GM23338 (cell line): Measurements from ENCODE around the gene SLC4A5. TPM values are rescaled to one million over a fixed set of nuclear protein-coding genes. Genes with fewer than 3 reads are reported as not detected.

Experiments used
- ATAC-seq: fragments of 200-7000 bp; cut with Tn5 transposase; 3 replicates; pipeline ENCODE4 v1.9.1; 2020
- DNase-seq: peaks from one replicate; pipeline ENCODE4 v3.0.0-alpha.2; 2015; ENCODE audit warnings: low spot score
- H2AFZ ChIP-seq: fragments of 200-600 bp; sonication (generic); 2 replicates; pipeline ENCODE4 v1.8.0; 2016; ENCODE audit warnings: antibody characterized with exemption, mild to moderate bottlenecking, moderate library complexity
- H3F3A ChIP-seq: fragments of 200-600 bp; sonication (generic); replicated peaks from 2 replicates; pipeline ENCODE4 v1.8.0; 2017; ENCODE audit warnings: antibody characterized with exemption, mixed run types, low read depth
- H3K27ac ChIP-seq: fragments of 200-600 bp; sonication (generic); 2 replicates; pipeline ENCODE4 v1.6.1; 2016; ENCODE audit warnings: low read depth
- H3K27me3 ChIP-seq: fragments of 200-600 bp; sonication (generic); 2 replicates; pipeline ENCODE4 v1.8.0; 2016; ENCODE audit warnings: mild to moderate bottlenecking, mixed run types, moderate library complexity; ENCODE audit not compliant: insufficient read depth
- H3K36me3 ChIP-seq: fragments of 200-600 bp; sonication (generic); 2 replicates; pipeline ENCODE4 v1.8.0; 2016; ENCODE audit warnings: mild to moderate bottlenecking; ENCODE audit not compliant: insufficient read depth
- H3K4me1 ChIP-seq: fragments of 200-600 bp; sonication (generic); 2 replicates; pipeline ENCODE4 v1.8.0; 2016; ENCODE audit warnings: mild to moderate bottlenecking, moderate library complexity; ENCODE audit not compliant: insufficient read depth
- H3K4me2 ChIP-seq: fragments of 200-600 bp; sonication (generic); 2 replicates; pipeline ENCODE4 v1.7.1; 2017; ENCODE audit warnings: mixed run types
- H3K4me3 ChIP-seq: fragments of 200-600 bp; sonication (generic); 2 replicates; pipeline ENCODE4 v1.6.1; 2016; ENCODE audit warnings: mixed run types
- H3K79me2 ChIP-seq: fragments of 200-600 bp; sonication (generic); replicated peaks from 2 replicates; pipeline ENCODE4 v1.8.0; 2017; ENCODE audit warnings: mild to moderate bottlenecking; ENCODE audit not compliant: insufficient read depth
- H3K9me2 ChIP-seq: fragments of 200-600 bp; sonication (generic); 2 replicates; pipeline ENCODE4 v1.8.0; 2017; ENCODE audit not compliant: insufficient read depth
- H4K20me1 ChIP-seq: fragments of 200-600 bp; sonication (generic); replicated peaks from 2 replicates; pipeline ENCODE4 v1.8.0; 2017; ENCODE audit warnings: mild to moderate bottlenecking; ENCODE audit not compliant: insufficient read depth
- H3K27ac Mint-ChIP-seq: 2 replicates; pipeline ENCODE4 v1.8.0; 2020; ENCODE audit warnings: inconsistent platforms, mild to moderate bottlenecking, moderate library complexity, mixed read lengths
- H3K27me3 Mint-ChIP-seq: 3 replicates; pipeline ENCODE4 v1.8.0; 2022; ENCODE audit warnings: low read depth, mild to moderate bottlenecking, moderate library complexity, mixed read lengths, inconsistent platforms; ENCODE audit not compliant: insufficient read depth, poor library complexity
- H3K36me3 Mint-ChIP-seq: 3 replicates; pipeline ENCODE4 v1.8.0; 2021; ENCODE audit warnings: low read depth, mild to moderate bottlenecking, inconsistent platforms, moderate library complexity, mixed read lengths
- H3K4me1 Mint-ChIP-seq: 3 replicates; pipeline ENCODE4 v1.8.0; 2020; ENCODE audit warnings: mild to moderate bottlenecking, inconsistent platforms, mixed read lengths
- H3K4me3 Mint-ChIP-seq: 3 replicates; pipeline ENCODE4 v1.8.0; 2021; ENCODE audit warnings: moderate library complexity, mild to moderate bottlenecking, inconsistent platforms, mixed read lengths
- H3K9me3 Mint-ChIP-seq: 3 replicates; pipeline ENCODE4 v1.8.0; 2020; ENCODE audit warnings: moderate library complexity, mild to moderate bottlenecking, inconsistent platforms, mixed read lengths
- CREB1 ChIP-seq: fragments of 250-450 bp; sonication (Bioruptor Pico); IDR thresholded peaks from 2 replicates; pipeline ENCODE4 v1.5.0; 2020; ENCODE audit warnings: low read depth, mild to moderate bottlenecking, moderate library complexity
- CTCF ChIP-seq, 2 experiments: fragments of 200-600 bp in 1 of 2; sonication (generic) in 1 of 2; conservative IDR thresholded peaks; 2 replicates each; pipeline versions ENCODE4 v1.5.1 to v1.6.1; 2016 to 2017; ENCODE audit warnings: antibody characterized with exemption in 2 of 2, low read depth in 2 of 2, mild to moderate bottlenecking in 2 of 2, moderate library complexity in 1 of 2
- EZH2 ChIP-seq: fragments of 200-600 bp; sonication (generic); IDR thresholded peaks from one replicate; pipeline ENCODE4 v1.8.0; 2017; ENCODE audit warnings: antibody characterized with exemption, mild to moderate bottlenecking, low read depth; ENCODE audit not compliant: unreplicated experiment
- EZH2phosphoT487 ChIP-seq: fragments of 200-600 bp; sonication (generic); IDR thresholded peaks from one replicate; pipeline ENCODE4 v1.8.1; 2018; ENCODE audit warnings: antibody characterized with exemption; ENCODE audit not compliant: unreplicated experiment
- JUNB ChIP-seq: IDR thresholded peaks from one replicate; pipeline ENCODE4 v1.6.1; 2016; ENCODE audit warnings: antibody characterized with exemption; ENCODE audit not compliant: unreplicated experiment
- POLR2AphosphoS5 ChIP-seq: IDR thresholded peaks from 2 replicates; pipeline ENCODE4 v1.6.1; 2016; ENCODE audit warnings: antibody characterized with exemption, low read depth
- REST ChIP-seq: IDR thresholded peaks from one replicate; pipeline ENCODE4 v1.6.1; 2018; ENCODE audit warnings: antibody characterized with exemption; ENCODE audit not compliant: unreplicated experiment
- ZNF114 ChIP-seq: fragments of 250-450 bp; sonication (Bioruptor Pico); IDR thresholded peaks from 2 replicates; pipeline ENCODE4 v1.5.0; 2020; ENCODE audit warnings: mild to moderate bottlenecking, moderate library complexity
- ZNF331 ChIP-seq: fragments of 250-450 bp; sonication (Bioruptor Pico); IDR thresholded peaks from 2 replicates; pipeline ENCODE4 v1.5.0; 2020; ENCODE audit warnings: low read depth, mild to moderate bottlenecking, moderate library complexity
- polyA plus RNA-seq: library from polyadenylated mRNA; unstranded; fragments of >200 nt; fragmentation: Nextera tagmentation; extraction: Ambion mirVana; gene quantifications from 2 replicates; pipeline ENCODE4 v1.2.1, GENCODE V29; 2016
- total RNA-seq: library from RNA; depleted of rRNA; stranded (reverse); fragments of >200 nt; shearing (Covaris generic); gene quantifications from 2 replicates; pipeline ENCODE4 v1.2.3, GENCODE V29; 2014

The SLC4A5 gene
- total and polyA plus RNA-seq, 2 experiments from 2014 or later, result 0.24 to 0.70 TPM

- peaks cover 22% of the 10 kb centered on the region for H3K27me3 Mint-ChIP-seq
- peaks cover 29% of the 10 kb centered on the region for H4K20me1 ChIP-seq
- H2AFZ ChIP-seq, result no peak overlapping the region
- peaks cover 8% of the 10 kb centered on the region for H3K36me3 ChIP-seq
- no peak overlapping the region for H3K4me2 ChIP-seq
- DNase-seq, result no peak
- no peak overlapping the region for H3K27ac ChIP-seq
- H3K4me3 ChIP-seq, result no peak overlapping the region
- ATAC-seq, result no peak
- H3K27me3 ChIP-seq, result no peaks in the 10 kb centered on the region
- H3K79me2 ChIP-seq, result peaks cover 36% of the 10 kb centered on the region
- H3K9me3 Mint-ChIP-seq, result peaks cover 8% of the 10 kb centered on the region; the same call in 2 of the 3 replicates
- H3K36me3 Mint-ChIP-seq, result peaks cover 34% of the 10 kb centered on the region
- H3K4me1 ChIP-seq, result peaks cover 22% of the 10 kb centered on the region
- H3K4me3 Mint-ChIP-seq, result no peak overlapping the region; the same call in 2 of the 3 replicates
- H3K4me1 Mint-ChIP-seq, result peaks cover 27% of the 10 kb centered on the region
- no peaks in the 10 kb centered on the region for H3F3A ChIP-seq
- H3K27ac Mint-ChIP-seq, result no peak overlapping the region
- no peaks in the 10 kb centered on the region for H3K9me2 ChIP-seq
- TF ChIP-seq POLR2AphosphoS5 (no peak), ZNF114 (CRISPR knock-in tag) (no peak)
Measured at GRCh38 chr2:74197049-74197448, 146.2 kb downstream of the SLC4A5 start.

GRCh38 chr2:74194799-74195198, 148.4 kb downstream of the SLC4A5 start:
- Histone ChIP-seq H3K4me3 (no peak overlapping the region), H3K79me2 (peaks cover 13% of the 10 kb centered on the region), H3K9me2 (no peaks in the 10 kb centered on the region), H2AFZ (no peak overlapping the region; the same call in 1 of the 2 replicates), H4K20me1 (peaks cover 7% of the 10 kb centered on the region), H3K27me3 (no peaks in the 10 kb centered on the region), H3F3A (no peaks in the 10 kb centered on the region), H3K36me3 (no peaks in the 10 kb centered on the region), H3K27ac (no peak overlapping the region), H3K4me2 (no peak overlapping the region), H3K4me1 (peaks cover 9% of the 10 kb centered on the region)
- DNase-seq (no peak), ATAC-seq (no peak)
- TF ChIP-seq EZH2phosphoT487 (no peak), REST (no peak), EZH2 (no peak), CTCF (conservative IDR thresholded peaks at IDR 0.05; ENCODE audit: low read depth in 2 of 2) (no peak), ZNF331 (CRISPR knock-in tag) (no peak), POLR2AphosphoS5 (no peak), CREB1 (CRISPR knock-in tag) (no peak), JUNB (no peak)
- no peak overlapping the region for H3K4me3 Mint-ChIP-seq
- peaks cover 18% of the 10 kb centered on the region for H3K27me3 Mint-ChIP-seq
- peaks cover 12% of the 10 kb centered on the region for H3K36me3 Mint-ChIP-seq
- H3K27ac Mint-ChIP-seq, result no peak overlapping the region
- peaks cover 12% of the 10 kb centered on the region for H3K4me1 Mint-ChIP-seq
- peaks cover 8% of the 10 kb centered on the region; the same call in 2 of the 3 replicates for H3K9me3 Mint-ChIP-seq
